Keratinocyte (primary cell): ENCODE results near the gene CDCA3. TPM values are rescaled to one million over a fixed set of nuclear protein-coding genes. Genes with fewer than 3 reads are reported as not detected.

Experiments
- DNase-seq: peaks from one replicate; pipeline ENCODE4 v3.0.0-alpha.2; 2011; ENCODE audit warnings: low read depth, missing footprints, low spot score
- FAIRE-seq: peaks from 2 replicates; lab custom pipeline; 2011; peaks lifted over from hg19 to GRCh38; lab: Jason Lieb, UNC
- H2AFZ ChIP-seq: 2 replicates; pipeline ENCODE4 v1.6.0; 2012; ENCODE audit warnings: low read length, control low read depth, inconsistent platforms; ENCODE audit not compliant: control insufficient read depth
- H3K27ac ChIP-seq: 2 replicates; pipeline ENCODE4 v1.5.1; 2011; ENCODE audit warnings: low read length; ENCODE audit not compliant: control insufficient read depth, insufficient read depth
- H3K27me3 ChIP-seq: 3 replicates; pipeline ENCODE4 v1.6.0; 2011; ENCODE audit warnings: low read length; ENCODE audit not compliant: control insufficient read depth, insufficient read depth; ENCODE audit errors: extremely low read depth
- H3K36me3 ChIP-seq, 2 experiments: 2 replicates in 1 of 2; 3 replicates in 1 of 2; pipeline ENCODE4 v1.5.1; 2011; ENCODE audit warnings: low read length in 2 of 2, mild to moderate bottlenecking in 1 of 2; ENCODE audit not compliant: control insufficient read depth in 2 of 2, insufficient read depth in 2 of 2; ENCODE audit errors: extremely low read depth in 1 of 2
- H3K4me1 ChIP-seq: 3 replicates; pipeline ENCODE4 v1.5.1; 2011; ENCODE audit warnings: low read length; ENCODE audit not compliant: control insufficient read depth, insufficient read depth; ENCODE audit errors: extremely low read depth
- H3K4me2 ChIP-seq: 3 replicates; pipeline ENCODE4 v1.6.0; 2011; ENCODE audit warnings: low read depth, low read length; ENCODE audit not compliant: control insufficient read depth, insufficient read depth; ENCODE audit errors: extremely low read depth
- H3K4me3 ChIP-seq, 3 experiments: fragments of 200-600 bp in 1 of 3; sonication (generic) in 1 of 3; 2 replicates in 2 of 3; 3 replicates in 1 of 3; pipeline ENCODE4 v1.5.1; 2011 to 2016; ENCODE audit warnings: low read length in 3 of 3, mild to moderate bottlenecking in 3 of 3, control low read depth in 2 of 3, inconsistent platforms in 1 of 3, low read depth in 1 of 3, mixed read lengths in 1 of 3, mixed run types in 1 of 3, moderate library complexity in 1 of 3; ENCODE audit not compliant: control insufficient read depth in 2 of 3, insufficient read depth in 2 of 3; ENCODE audit errors: extremely low read depth in 1 of 3
- H3K79me2 ChIP-seq: 2 replicates; pipeline ENCODE4 v1.6.0; 2012; ENCODE audit warnings: low read length; ENCODE audit not compliant: control insufficient read depth, insufficient read depth
- H3K9ac ChIP-seq: 3 replicates; pipeline ENCODE4 v1.6.0; 2011; ENCODE audit warnings: low read length; ENCODE audit not compliant: control insufficient read depth, insufficient read depth; ENCODE audit errors: extremely low read depth
- H3K9me1 ChIP-seq: 3 replicates; pipeline ENCODE4 v1.6.0; 2011; ENCODE audit warnings: low read length; ENCODE audit not compliant: control insufficient read depth, insufficient read depth; ENCODE audit errors: extremely low read depth
- H3K9me3 ChIP-seq: 2 replicates; pipeline ENCODE4 v1.5.1; 2012; ENCODE audit warnings: low read depth, low read length; ENCODE audit not compliant: control insufficient read depth
- H4K20me1 ChIP-seq: 3 replicates; pipeline ENCODE4 v1.6.0; 2011; ENCODE audit warnings: low read length; ENCODE audit not compliant: control insufficient read depth, insufficient read depth; ENCODE audit errors: extremely low read depth
- EZH2 ChIP-seq: IDR thresholded peaks from one replicate; pipeline ENCODE4 v1.6.1; 2012; ENCODE audit warnings: inconsistent platforms, mild to moderate bottlenecking, low read length, moderate library complexity
- dilution Hi-C: fragments of 300-500 bp; cut with MboI; formaldehyde crosslinking; loops from one replicate; pipeline ENCODE4 v1.7.0; 2020; ENCODE audit warnings: low sequenced_read_pairs; ENCODE audit not compliant: extremely low pct_ligation_motif_present
- polyA plus RNA-seq, 5 experiments: library from polyadenylated mRNA; depleted of rRNA in 3 of 5; stranded (reverse) in 3 of 5; stranded (forward) in 1 of 5; unstranded in 1 of 5; fragments of >200 nt; gene quantifications; 1 replicate in 1 of 5; 2 replicates in 3 of 5; 3 replicates in 1 of 5; pipeline versions ENCODE4 v1.2.1 to v1.2.3, GENCODE V29; 2011 to 2012; ENCODE audit warnings: missing spikeins in 2 of 5, low read depth in 1 of 5, low replicate concordance in 1 of 5
- TF ChIP-seq, protein P1 (sequence below), 3 experiments: IDR thresholded peaks in 1 of 3; conservative IDR thresholded peaks in 1 of 3; optimal IDR thresholded peaks in 1 of 3; 2 replicates in 2 of 3; 3 replicates in 1 of 3; pipeline versions ENCODE3 to v1.5.1; 2011; ENCODE audit warnings: low read length in 3 of 3, mild to moderate bottlenecking in 3 of 3, moderate library complexity in 2 of 3, control low read depth in 1 of 3, inconsistent platforms in 1 of 3; ENCODE audit not compliant: insufficient read depth in 2 of 3; ENCODE audit errors: extremely low read depth in 1 of 3

CDCA3 gene
- polyA plus RNA-seq, 1 donor (not counting 4 experiments of a cell fraction or from before 2014, with no cell fraction given), result 15.0 TPM

DNA sequence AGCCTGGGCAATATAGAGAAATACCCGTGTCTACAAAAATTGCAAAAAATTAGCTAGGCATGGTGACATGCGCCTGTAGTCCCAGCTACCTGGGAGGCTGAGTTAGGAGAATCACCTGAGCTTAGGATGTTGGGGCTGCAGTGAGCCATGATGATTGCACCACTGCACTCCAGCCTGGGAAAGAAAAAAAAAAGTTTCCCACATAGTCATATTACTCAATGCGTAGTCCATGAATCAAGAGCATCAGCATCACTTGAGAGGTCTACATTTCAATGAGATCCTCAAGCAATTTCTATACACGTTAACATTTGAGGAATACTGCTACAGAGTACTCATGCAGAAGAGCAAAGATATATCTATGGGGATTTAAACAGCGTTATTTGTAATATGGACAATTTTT lies 48.3 kb upstream of the CDCA3 start:
- DNase-seq (no peak), FAIRE-seq (no peak)
- dilution Hi-C loops, result no loop called here
- H3K79me2 ChIP-seq, result no peaks in the 10 kb centered on the region
- H3K4me1 ChIP-seq, result peaks cover 7% of the 10 kb centered on the region
- no peak overlapping the region for H2AFZ ChIP-seq
- no peaks in the 10 kb centered on the region for H3K9me3 ChIP-seq
- H3K36me3 ChIP-seq, result no peaks in the 10 kb centered on the region
- TF ChIP-seq, protein P1, sequence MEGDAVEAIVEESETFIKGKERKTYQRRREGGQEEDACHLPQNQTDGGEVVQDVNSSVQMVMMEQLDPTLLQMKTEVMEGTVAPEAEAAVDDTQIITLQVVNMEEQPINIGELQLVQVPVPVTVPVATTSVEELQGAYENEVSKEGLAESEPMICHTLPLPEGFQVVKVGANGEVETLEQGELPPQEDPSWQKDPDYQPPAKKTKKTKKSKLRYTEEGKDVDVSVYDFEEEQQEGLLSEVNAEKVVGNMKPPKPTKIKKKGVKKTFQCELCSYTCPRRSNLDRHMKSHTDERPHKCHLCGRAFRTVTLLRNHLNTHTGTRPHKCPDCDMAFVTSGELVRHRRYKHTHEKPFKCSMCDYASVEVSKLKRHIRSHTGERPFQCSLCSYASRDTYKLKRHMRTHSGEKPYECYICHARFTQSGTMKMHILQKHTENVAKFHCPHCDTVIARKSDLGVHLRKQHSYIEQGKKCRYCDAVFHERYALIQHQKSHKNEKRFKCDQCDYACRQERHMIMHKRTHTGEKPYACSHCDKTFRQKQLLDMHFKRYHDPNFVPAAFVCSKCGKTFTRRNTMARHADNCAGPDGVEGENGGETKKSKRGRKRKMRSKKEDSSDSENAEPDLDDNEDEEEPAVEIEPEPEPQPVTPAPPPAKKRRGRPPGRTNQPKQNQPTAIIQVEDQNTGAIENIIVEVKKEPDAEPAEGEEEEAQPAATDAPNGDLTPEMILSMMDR (optimal IDR thresholded peaks at IDR 0.05 in 1 of 3, IDR thresholded peaks at IDR 0.05 in 1 of 3, conservative IDR thresholded peaks at IDR 0.05 in 1 of 3; ENCODE audit: extremely low read depth in 1 of 3, insufficient read depth in 2 of 3, low read length in 3 of 3), result no peak
- TF ChIP-seq EZH2, result no peak
- H4K20me1 ChIP-seq, result no peaks in the 10 kb centered on the region
- no peaks in the 10 kb centered on the region for H3K9me1 ChIP-seq
- no peak overlapping the region for H3K9ac ChIP-seq
- H3K27ac ChIP-seq, result no peak overlapping the region
- no peak overlapping the region for H3K4me3 ChIP-seq
- H3K27me3 ChIP-seq, result no peaks in the 10 kb centered on the region
- H3K4me2 ChIP-seq, result no peak overlapping the region

DNA sequence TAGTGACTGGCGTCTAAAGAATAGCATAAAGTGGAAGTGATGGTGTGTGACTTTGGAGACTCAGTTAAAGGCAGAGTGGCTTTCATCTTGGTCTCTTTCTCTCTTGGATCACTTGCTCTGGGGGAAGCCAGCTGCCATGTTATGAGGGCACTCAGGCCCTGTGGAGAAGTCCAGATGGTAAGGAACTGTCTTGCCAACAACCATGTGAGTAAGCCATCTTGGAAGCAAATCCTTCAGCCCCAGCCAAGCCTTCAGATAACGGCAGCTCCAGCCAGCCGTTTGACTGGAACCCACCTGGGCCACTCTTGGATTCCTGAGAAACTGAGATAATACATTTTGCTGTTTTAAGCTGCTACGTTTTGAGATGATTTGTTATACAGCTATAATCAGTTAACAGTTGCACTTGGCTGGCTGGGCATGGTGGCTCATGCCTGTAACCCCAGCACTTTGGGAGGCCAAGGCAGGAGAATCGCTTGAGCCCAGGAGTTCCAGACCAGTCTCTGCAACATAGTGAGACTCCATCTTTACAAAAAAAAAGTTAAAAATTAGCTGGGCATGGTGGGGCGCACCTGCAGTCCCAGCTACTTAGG lies 45.9 kb upstream of the CDCA3 start:
- Histone ChIP-seq H3K4me3 (no peak overlapping the region), H3K9me1 (no peaks in the 10 kb centered on the region), H3K27me3 (no peaks in the 10 kb centered on the region), H3K9me3 (no peaks in the 10 kb centered on the region), H3K4me1 (no peaks in the 10 kb centered on the region), H3K4me2 (no peak overlapping the region), H3K9ac (no peak overlapping the region), H3K27ac (no peak overlapping the region), H2AFZ (no peak overlapping the region), H3K79me2 (no peaks in the 10 kb centered on the region), H4K20me1 (no peaks in the 10 kb centered on the region), H3K36me3 (no peaks in the 10 kb centered on the region)
- DNase-seq (no peak), FAIRE-seq (no peak)
- no peak for TF ChIP-seq EZH2
- TF ChIP-seq, protein P1 (optimal IDR thresholded peaks at IDR 0.05 in 1 of 3, IDR thresholded peaks at IDR 0.05 in 1 of 3, conservative IDR thresholded peaks at IDR 0.05 in 1 of 3; ENCODE audit: extremely low read depth in 1 of 3, insufficient read depth in 2 of 3, low read length in 3 of 3), result no peak
- dilution Hi-C loops, result no loop called here
